SIG-M5 treated with dmso at 0.1 percent for 504 hours (cell line): ENCODE data around the gene CA10.

Experiments used
- DNase-seq: peaks from one replicate; lab custom pipeline; 2025; ENCODE audit not compliant: unreplicated experiment; lab: John Stamatoyannopoulos, UW

CA10 gene

DNA sequence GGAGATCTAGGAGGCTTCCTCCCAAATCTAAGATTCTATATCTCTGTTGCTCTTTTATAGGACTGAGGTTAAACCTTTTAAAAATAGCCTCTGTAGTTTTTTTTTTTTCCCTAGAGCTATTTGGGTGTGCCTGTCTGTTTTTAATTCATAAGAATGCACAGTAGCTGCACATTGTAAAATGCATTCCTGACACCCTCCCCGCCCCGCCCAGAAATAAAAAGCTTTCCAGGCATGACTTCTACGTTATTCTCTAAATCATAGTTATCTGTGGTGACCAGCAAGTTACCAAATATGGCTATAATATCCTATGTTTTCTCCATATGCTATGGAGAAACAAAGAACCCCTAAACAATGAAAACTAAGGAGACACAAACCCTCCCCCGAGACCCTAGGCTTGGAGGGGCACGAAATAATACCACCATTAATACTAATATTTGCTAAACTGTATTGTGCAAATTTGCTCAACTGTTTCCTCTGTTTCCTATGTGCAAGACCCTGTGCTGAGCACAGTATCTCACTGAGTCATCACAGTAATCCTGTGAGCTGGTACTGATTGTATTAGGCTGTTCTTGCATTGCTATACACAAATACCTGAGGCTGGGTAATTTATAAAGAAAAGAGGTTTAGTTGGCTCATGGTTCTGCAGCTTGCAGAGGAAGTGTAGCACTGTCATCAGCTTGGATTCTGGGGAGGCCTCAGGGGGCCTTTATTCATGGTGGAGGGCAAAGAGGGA is 388.3 kb downstream of the CA10 start:
- DNase-seq, result no peak

DNA sequence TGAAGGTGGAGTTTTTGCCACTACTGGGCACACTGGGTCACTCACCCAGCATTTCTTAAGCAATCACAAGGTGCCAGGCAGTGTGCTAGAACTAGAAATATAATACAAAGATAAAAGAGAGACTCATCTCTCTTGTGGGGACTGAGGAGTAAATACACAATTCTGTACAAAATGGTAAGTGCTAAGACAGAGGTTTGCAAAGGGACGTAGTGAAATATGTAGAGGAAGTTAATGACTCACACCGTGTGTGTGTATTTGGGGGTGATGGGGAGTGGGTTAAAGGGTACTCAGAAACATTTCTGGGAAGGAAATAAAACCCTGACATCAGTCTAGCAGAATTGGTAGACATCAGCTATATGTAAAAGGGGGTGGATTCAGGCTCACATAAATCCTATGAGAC is 389.3 kb downstream of the CA10 start:
- no peak for DNase-seq

DNA sequence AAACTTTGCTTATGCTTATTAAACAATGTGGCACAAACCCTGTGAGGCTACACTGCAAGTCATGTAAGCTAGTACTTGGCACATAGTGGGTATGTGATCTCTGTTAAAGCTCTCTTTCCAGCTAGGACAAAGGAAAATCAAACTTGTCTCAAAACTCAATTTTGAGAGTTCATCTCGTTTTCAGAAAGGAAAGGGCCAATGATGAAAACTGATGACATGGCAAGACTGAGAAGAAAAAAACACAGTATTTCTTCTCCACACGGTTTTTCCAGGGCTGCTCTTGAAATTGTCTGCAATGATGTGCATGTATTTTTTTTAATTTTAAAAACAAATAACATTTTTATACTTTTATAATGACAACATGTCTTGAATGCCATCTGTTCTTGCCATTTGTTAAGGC is 389.8 kb downstream of the CA10 start:
- no peak for DNase-seq

DNA sequence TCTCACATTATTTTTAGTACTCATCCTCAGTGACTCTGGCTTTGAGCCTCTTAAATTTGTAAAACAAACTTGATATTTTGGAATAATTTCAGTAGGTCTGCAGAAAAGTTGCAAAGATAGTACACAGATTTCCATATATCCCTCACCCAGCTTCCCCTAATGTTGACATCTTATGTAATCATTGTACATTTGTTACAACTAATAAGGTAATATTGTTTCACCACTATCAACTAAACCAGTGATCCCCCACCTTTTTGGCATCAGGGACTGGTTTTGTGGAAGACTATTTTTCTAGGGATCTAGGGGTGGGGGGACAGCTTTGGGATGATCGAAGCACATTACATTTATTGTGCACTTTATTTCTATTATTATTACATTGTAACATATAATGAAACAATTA is 391.2 kb downstream of the CA10 start:
- DNase-seq, result no peak

DNA sequence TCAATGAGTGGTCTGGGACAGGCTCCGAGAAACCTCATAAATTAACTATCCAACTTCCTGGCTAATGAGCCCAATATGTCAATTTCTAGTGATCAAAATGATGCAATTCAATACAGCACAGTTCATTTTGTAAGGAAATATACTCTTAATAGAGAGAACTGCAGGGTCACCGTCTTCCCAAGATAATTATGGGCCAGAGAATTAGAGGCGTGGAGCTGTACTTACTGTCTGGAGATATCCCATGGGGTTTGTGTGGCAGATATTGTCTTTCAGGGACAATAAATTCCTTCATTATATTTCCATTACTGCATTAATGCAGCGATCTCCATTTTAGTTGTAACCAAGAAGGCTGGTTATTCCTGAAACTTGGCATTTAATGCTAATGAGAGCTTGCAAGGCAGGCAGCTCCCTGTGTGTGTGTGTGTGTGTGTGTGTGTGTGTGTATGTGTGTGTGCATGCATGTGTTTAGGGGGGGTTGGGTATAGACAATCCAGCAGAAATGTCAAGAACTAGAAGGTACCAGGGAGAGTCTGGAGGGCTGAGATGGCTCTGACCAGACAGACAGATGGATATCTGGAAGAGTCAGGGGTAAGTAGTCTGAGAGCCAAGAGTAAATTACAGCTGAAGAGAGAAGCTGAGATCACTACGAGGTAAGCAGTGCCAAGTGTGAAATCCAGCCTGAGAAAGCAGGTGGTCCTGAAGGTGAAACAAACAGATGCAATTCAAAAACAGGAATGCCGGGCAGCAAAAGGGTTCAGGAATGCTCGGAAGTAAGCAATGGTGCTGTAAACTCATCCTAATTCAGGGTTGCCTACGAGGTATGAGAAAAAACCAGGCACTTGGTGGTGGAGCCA is 393.0 kb downstream of the CA10 start:
- no peak for DNase-seq

DNA sequence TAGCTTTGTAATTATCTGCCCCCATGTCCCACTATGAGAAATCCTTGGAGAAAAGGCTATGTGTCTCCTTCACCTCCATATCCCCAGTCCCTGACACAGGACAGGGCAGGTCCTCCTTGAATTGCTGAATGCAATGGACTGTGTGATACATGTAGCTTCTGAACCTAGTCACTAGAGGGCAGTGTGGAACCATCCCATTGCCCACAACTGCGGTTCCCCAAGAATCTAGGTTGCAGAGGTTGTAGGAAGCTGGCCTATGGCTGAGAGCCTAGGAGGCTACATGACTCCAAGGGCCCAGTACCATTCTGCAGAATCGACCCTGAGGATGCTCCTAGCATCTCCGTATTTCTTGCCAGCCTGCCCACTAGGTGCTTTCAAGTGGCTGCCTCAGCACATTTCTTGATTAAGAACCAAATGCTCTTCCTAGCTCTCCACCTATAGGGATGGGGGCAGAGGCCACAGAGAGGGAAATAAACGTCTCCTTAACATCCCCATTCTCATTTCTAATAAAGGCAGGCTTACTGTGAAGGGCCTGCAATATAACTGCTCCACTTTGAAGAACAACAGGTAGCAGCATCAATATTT is 394.0 kb downstream of the CA10 start:
- DNase-seq, result peak; percentile 73

DNA sequence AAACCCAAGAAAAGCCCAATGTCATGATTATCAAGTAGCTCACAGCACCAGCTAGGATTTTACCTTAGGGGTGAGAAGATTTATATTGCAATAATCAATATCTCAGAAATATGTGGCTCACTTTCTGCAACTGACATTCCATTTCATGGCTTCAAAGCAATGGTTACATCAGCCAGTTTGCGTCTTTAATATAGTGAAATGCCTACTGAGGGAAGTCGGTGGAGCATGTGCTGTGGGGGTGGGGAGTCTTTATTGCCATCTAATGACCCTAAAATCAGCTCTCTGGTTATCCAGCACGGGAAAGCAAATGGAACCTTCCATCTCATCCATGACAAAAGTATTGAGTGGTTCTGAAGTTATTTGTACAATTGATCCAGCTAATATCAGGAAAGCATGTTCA is 395.5 kb downstream of the CA10 start:
- no peak for DNase-seq

DNA sequence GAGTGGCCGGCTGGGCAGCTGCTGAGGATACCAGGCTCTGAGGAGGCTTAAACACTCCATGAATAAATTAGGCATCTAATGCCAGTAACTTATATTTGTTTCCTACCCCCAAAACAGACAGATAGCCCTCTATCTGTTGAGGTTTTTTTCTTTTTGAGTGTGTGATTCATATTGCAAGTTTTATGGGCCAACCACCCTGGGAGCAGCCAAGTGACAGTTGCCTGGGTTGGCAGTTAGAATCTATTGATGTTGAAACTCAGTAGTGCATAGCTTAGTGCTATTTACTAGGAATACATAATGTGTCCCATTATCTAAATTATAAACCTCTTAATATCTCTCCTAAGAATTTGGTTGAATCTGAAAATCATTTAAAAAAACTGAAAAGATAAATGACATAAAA is 397.4 kb downstream of the CA10 start:
- no peak for DNase-seq

DNA sequence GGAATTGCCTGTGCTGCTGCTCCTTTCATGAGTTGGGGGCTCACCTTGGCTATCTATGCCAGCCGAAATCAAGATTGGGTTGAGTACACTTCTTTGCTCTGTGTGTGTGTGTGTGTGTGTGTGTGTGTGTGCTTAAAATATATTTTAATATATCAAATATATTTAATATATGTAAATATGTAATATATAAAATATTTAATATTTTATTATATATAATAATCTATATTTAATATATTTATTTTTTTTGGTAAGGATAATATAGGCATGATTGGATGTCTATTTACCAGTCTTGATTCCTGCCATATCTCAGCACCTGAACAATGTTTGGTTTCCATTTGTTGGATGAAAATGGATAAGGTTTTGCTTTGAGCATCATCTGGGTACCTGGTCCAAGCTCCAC is 399.3 kb downstream of the CA10 start:
- no peak for DNase-seq

DNA sequence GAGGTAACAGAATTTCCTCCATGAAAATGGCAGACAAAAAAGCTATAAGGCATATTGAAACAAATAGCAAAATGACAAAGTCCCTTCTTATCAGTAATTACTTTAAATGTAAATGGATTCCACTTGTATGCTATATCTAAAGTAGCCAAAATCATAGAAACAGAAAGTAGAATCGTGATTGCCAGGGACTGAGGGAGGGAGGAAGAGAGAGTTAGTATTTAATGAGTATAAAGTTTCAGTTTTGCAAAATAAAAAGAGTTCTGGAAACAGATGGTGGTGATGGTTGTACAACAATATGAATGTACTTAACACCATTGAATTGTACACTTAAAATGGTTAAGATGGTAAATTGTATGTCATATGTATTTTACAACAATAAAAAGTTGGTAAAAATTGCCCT is 407.4 kb downstream of the CA10 start:
- no peak for DNase-seq

DNA sequence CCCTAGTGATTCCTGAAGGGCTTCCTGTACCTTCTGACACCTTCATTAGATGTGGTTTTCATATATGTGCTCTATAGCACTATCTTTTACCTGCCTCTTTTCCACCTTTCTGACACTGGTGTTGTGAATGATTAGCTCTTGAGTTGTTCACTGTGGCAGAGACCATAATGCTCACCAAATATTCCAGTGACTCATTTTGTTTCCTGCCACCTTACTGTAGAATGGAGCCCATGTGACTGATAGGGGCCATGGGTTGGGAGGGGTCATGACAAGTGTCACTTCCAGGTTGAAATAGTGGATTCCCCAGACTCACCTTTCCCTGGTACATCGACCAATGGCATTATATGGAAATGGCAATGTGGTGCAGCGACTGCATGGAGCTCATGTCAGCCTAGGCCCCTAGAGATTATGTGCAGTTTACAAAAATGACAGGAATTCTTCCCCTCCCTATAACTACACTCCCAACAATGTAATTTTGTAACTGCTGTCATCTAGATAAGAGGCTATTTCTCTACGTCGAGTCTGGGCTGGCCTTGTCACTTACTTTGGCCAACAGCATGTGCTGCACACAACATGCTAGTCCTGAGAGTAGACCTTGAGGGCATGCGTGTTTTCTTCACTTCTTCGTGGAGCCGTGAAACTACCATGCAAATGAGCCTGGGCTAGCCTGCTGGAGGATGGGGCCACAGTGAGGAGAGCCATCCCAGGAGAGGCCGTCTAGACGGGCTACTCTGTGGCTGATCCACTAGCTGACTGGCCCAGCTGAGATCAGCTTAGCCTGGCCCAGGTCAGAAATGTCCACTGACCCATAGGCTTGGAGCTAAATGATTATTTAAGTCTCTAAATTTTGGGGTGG is 409.5 kb downstream of the CA10 start:
- DNase-seq, result no peak

DNA sequence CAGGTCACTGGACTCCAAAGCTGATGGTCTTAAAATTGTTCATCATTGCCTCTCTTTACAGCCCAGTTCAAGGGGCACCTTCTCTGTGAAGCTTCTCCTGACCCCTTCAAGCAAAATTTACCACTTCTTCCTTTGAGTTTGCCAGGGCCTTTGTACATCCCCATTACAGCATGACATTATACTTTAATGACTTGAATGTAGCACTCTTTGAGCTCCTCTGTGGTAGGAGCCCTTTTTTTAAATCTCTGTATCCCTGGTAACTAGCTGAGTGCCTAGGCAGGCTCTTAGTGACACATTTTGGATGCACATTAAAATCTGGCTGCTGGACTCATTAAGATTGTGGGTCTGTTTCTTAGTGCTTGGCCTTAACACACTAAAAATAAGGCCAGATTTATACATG is 412.1 kb downstream of the CA10 start:
- DNase-seq, result no peak

DNA sequence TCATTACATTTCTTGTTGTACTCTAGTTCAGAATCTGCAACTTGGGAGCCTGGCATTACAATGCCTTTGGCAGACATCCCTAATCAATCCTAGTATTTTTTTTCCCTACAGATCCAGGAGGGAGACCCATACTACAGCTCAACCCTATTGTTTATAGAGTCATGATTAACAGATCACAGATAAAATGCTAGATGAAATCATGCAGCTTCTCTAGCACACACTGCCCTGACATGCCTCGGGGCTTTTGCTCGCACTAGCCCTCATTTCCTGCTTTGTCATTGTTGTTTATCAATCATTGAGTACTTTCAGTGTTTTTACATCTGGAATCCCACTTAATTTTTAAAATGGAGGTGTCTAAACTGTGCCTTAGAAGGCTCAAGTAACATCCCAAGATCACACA is 412.5 kb downstream of the CA10 start:
- no peak for DNase-seq

DNA sequence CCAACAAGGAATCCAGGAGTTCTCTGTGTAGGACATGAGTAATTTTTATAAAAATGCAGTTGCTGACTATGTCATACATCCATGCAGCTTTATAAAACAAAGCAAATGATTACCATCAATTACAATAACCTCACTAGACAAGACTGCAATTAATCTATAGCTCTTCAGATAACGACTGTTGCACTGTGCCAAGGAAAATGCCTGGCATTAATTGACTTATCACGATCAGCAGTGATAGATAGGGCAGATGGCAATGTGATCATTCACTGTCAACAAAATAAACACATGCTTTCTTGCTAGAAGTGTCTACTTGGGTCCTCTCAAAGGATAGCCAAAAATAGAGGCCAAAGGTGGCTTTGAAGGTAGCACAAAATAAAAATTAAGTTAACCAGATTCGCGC is 415.0 kb downstream of the CA10 start:
- no peak for DNase-seq

DNA sequence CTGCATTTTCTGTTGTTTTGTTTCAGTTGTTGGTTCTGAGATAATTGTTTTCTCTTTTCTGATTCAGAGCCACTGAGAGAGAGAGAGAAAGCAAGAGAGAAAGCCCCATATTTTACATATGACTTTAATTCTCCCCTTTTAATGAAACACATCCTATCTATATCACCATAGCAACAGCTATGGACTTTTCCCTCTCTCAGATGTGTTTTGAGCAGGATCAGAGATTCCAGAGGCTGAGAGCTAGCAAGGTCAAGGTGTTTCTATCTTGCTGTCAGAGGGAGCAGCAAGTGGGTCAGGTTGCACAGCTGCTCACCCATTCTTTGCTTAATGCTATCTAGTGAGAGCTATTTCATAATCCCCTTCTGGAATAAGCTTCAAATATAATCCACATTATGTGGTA is 415.9 kb downstream of the CA10 start:
- DNase-seq, result no peak

DNA sequence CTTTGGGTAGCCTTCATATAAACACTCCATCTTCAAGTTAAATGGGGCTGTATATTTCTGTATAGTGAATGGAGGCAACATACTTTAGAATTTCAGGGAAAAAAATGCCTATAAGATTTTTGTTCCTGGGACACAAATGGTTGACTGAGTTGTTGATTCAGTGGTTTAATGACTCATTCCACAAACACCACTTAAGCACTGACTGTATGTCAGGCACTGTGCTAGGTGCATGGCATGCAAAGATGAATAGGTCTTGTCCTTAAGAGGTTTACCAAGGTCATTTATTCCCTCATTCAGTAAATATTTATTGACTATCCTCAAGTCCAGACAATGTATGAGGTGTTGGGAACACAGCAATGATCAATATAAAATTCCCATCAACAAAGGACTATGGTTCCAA is 417.1 kb downstream of the CA10 start:
- DNase-seq, result no peak

DNA sequence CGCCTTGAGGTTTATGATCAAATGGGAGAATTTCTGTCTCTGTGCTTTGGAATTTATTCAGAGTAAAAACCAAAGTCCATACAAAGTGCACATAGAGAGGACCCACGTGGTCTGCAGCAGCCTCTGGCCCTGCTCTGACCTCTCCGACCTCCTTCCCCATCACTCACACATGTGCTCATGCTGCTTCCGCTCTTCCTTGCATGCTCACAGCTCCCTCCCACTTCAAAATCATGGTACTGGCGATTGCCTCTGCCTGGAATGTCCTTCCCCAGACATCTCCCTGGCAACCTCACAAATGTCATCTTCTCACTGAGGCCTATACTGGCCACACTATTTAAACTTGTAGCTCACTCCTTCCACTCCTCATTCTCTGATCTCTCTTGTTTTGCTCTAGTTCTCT is 418.0 kb downstream of the CA10 start:
- DNase-seq, result no peak

DNA sequence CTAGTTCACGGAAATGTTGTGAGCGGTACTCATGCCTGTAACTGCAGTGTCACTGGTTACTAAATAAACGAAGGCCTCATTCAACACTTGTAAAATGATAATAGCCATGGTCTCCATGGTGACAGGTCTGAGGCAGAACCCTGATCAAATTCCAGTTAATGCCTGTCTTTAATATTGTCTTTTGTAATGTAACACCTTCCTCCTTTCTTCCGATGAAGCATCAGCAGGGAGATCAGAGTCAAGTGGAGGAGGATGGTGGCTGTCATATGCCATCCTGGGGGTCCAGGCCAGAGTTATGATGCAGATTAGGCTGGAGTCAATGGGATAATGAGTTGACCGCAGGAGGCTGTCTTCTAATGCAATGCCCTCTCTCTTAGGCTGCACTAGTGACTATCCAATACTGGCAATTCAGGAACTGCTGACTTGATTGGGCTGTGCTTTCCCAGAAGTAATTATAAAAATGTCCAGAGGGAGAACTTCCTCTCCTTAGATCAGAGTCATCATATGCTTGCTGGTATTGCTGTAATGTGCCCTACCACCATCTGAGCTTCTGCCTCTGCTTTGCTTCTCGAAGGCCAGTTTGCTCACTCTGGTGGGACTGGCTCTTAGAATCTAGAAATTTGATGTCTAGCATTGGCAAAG is 419.1 kb downstream of the CA10 start:
- DNase-seq, result no peak

DNA sequence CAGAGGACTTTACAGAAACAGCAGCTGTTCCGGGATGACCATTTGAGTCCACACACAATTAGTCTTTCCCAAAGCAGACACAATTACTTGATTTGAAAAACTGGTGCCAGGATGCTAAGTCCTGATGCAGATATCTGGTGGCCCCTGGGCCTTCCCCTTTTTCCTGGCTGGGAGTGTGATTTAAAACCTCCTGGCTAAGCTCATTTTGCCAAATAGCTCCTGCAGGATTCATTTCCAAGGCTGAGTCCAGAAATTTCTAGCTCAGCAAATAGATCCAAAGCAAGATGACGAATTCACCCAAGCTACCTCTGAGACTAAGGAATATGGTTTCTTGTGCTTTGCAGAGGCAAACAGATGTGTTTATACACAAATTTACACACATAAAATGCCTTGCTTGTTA is 422.2 kb downstream of the CA10 start:
- no peak for DNase-seq

DNA sequence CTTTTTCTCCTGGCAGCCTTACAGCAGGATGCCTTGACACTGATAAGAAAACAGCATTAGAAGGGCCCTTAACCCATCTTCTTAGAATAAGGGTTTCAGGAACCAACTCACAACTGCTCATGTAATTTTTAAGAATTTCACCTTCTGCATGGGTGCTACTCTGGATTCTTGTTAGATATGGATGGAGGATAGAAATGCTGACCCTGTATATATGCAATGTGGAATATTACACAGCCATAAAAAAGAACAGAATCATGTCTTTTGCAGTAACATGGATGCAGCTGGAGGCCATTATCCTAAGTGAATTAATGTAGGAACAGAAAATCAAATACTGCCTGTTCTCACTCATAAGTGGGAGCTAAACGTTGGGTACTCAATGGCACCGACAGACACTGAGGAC is 423.5 kb downstream of the CA10 start:
- no peak for DNase-seq

DNA sequence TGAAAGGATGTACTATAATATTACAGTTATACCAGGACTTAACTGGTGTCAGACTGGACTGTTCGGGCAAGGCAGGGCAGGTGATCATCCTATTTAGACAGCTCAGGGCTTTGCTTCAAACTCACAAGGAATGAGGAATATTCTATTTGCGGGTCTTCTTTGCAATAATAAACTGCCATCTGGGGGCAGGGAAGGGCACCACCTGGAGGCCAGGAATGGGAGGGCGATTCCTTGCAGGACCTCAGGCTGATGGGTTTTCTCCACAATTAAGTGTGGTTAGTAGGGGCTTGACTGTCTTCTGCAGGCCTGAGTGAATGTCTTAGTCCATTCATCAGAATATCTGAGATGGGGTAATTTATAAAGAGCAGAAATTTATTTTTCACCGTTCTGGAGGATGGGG is 424.1 kb downstream of the CA10 start:
- DNase-seq, result no peak
